ENCODE data around the gene FFAR2. TPM values are rescaled to one million over a fixed set of nuclear protein-coding genes. Genes with fewer than 3 reads are reported as not detected.

The FFAR2 gene
- total RNA-seq, 4 donors from 2014 or later = 0.49 to 2.5 (median 0.56) TPM; not detected in 1

GRCh38 chr19:35487656-35488182 lies 39.7 kb downstream of the FFAR2 start:
- H3K27me3 ChIP-seq = peaks cover 0 to 61% (median 0%) of the 10 kb centered on the region in 4 donors
- 89 to 93% methylated on average over 10 of the region's 10 CpGs for WGBS, 2 donors
- H3K4me1 ChIP-seq = peaks cover 0 to 22% (median 0%) of the 10 kb centered on the region in 3 donors
- no peak overlapping the region for H3K27ac ChIP-seq
- H3K36me3 ChIP-seq = no peaks in the 10 kb centered on the region
- no peak for DNase-seq
- no peak overlapping the region for H3K4me3 ChIP-seq
- no peak for TF ChIP-seq CTCF (IDR thresholded peaks at IDR 0.05)
- TF ChIP-seq POLR2A (IDR thresholded peaks at IDR 0.05) = no peak
- intact Hi-C loops (cut with DNase I) = no loop called here
- no peaks in the 10 kb centered on the region for H3K9me3 ChIP-seq

GRCh38 chr19:35488677-35489076 lies 40.6 kb downstream of the FFAR2 start:
- Histone ChIP-seq H3K4me1 (peaks cover 0 to 27% (median 0%) of the 10 kb centered on the region in 3 donors), H3K27ac (no peak overlapping the region), H3K9me3 (no peaks in the 10 kb centered on the region), H3K27me3 (peaks cover 0 to 69% (median 0%) of the 10 kb centered on the region in 4 donors), H3K36me3 (no peaks in the 10 kb centered on the region), H3K4me3 (no peak overlapping the region)
- no peak for DNase-seq
- 79 to 88% methylated on average over 16 of the region's 16 CpGs for WGBS, 2 donors
- TF ChIP-seq POLR2A (IDR thresholded peaks at IDR 0.05) (no peak), CTCF (IDR thresholded peaks at IDR 0.05) (no peak)
- intact Hi-C loops (cut with DNase I) = no loop called here

GRCh38 chr19:35490364-35490763 lies 42.3 kb downstream of the FFAR2 start, which contains the start of gene KRTDAP:
Gene KRTDAP, minus strand, starts transcription at chr19:35490464. Its CDS starts 22 bp downstream, at chr19:35490442.
- intact Hi-C loops (cut with DNase I) = no loop called here

GRCh38 chr19:35491836-35492360 lies 43.8 kb downstream of the FFAR2 start:
- DNase-seq = no peak
- 73 to 78% methylated on average over 2 to 4 of the region's 9 CpGs for WGBS, 2 donors
- no peak overlapping the region for H3K27ac ChIP-seq
- intact Hi-C loops (cut with DNase I) = no loop called here
- no peaks in the 10 kb centered on the region for H3K36me3 ChIP-seq
- peaks cover 0 to 71% (median 0%) of the 10 kb centered on the region in 4 donors for H3K27me3 ChIP-seq
- no peak overlapping the region for H3K4me3 ChIP-seq
- H3K4me1 ChIP-seq = peaks cover 5 to 47% (median 7%) of the 10 kb centered on the region in 3 donors
- no peak for TF ChIP-seq POLR2A (IDR thresholded peaks at IDR 0.05)
- TF ChIP-seq CTCF (IDR thresholded peaks at IDR 0.05) = no peak
- no peaks in the 10 kb centered on the region for H3K9me3 ChIP-seq

More at GRCh38 chr19:35490364-35490763, 42.3 kb downstream of the FFAR2 start, which contains the start of gene KRTDAP:
- no peak for DNase-seq
- TF ChIP-seq POLR2A (IDR thresholded peaks at IDR 0.05) = no peak
- no peak for TF ChIP-seq CTCF (IDR thresholded peaks at IDR 0.05)
- Histone ChIP-seq H3K4me3 (no peak within 1 kb of the TSS), H3K27ac (no peak within 1 kb of the TSS), H3K27me3 (peaks cover 0 to 76% (median 0%) of the 10 kb centered on the region in 4 donors), H3K9me3 (no peaks in the 10 kb centered on the region), H3K4me1 (peaks cover 3 to 43% (median 3%) of the 10 kb centered on the region in 3 donors), H3K36me3 (no peaks in the 10 kb centered on the region)
- 44 to 55% methylated on average over 5 to 6 of the region's 9 CpGs for WGBS, 2 donors

GRCh38 chr19:35493971-35494370 lies 45.9 kb downstream of the FFAR2 start:
- H3K4me3 ChIP-seq = no peak overlapping the region
- peak overlapping the region in 2 of 4 donors; percentile 14 to 46 for H3K27ac ChIP-seq
- intact Hi-C loops (cut with DNase I) = no loop called here
- DNase-seq = no peak
- H3K36me3 ChIP-seq = no peaks in the 10 kb centered on the region
- TF ChIP-seq POLR2A (IDR thresholded peaks at IDR 0.05) = no peak
- no peak for TF ChIP-seq CTCF (IDR thresholded peaks at IDR 0.05)
- peaks cover 0 to 51% (median 0%) of the 10 kb centered on the region in 4 donors for H3K27me3 ChIP-seq
- WGBS, 2 donors = 53 to 64% methylated on average over 5 to 8 of the region's 9 CpGs
- H3K4me1 ChIP-seq = peaks cover 5 to 47% (median 7%) of the 10 kb centered on the region in 3 donors
- no peaks in the 10 kb centered on the region for H3K9me3 ChIP-seq
